Liver (tissue), 9 donors: Measurements from ENCODE around the gene ACCS. TPM values are rescaled to one million over a fixed set of nuclear protein-coding genes. Genes with fewer than 3 reads are reported as not detected.

ENCODE experiments used
- DNase-seq: peaks from one replicate; pipeline ENCODE4 v3.0.0-alpha.2; 2017; ENCODE audit warnings: low spot score
- H3K27ac ChIP-seq, 2 donors: one replicate each; pipeline ENCODE4 v1.7.0; 2013; ENCODE audit warnings: inconsistent platforms in 2 of 2, low read length in 2 of 2, control low read depth in 1 of 2, low read depth in 1 of 2, mild to moderate bottlenecking in 1 of 2
- H3K27me3 ChIP-seq, 4 donors: one replicate each; pipeline versions ENCODE4 v1.6.1 to v1.7.0; 2013; ENCODE audit warnings: low read length in 3 of 4, inconsistent platforms in 1 of 4, mild to moderate bottlenecking in 1 of 4, moderate library complexity in 1 of 4; ENCODE audit not compliant: control insufficient read depth in 4 of 4, insufficient read depth in 4 of 4
- H3K36me3 ChIP-seq, 4 donors: one replicate each; pipeline versions ENCODE4 v1.6.1 to v1.7.0; 2013; ENCODE audit warnings: low read length in 3 of 4, mild to moderate bottlenecking in 3 of 4, low read depth in 1 of 4, moderate library complexity in 1 of 4; ENCODE audit not compliant: control insufficient read depth in 4 of 4, insufficient read depth in 3 of 4
- H3K4me1 ChIP-seq, 4 donors: one replicate each; pipeline versions ENCODE4 v1.6.1 to v1.7.0; 2013; ENCODE audit warnings: low read length in 3 of 4, mild to moderate bottlenecking in 3 of 4, moderate library complexity in 1 of 4; ENCODE audit not compliant: control insufficient read depth in 4 of 4, insufficient read depth in 4 of 4
- H3K4me3 ChIP-seq, 3 donors: one replicate each; pipeline versions ENCODE4 v1.6.1 to v1.7.0; 2013; ENCODE audit warnings: low read length in 3 of 3, control low read depth in 1 of 3, low read depth in 1 of 3, mild to moderate bottlenecking in 1 of 3
- H3K9ac ChIP-seq, 2 donors: one replicate each; pipeline ENCODE4 v1.7.0; 2013; ENCODE audit warnings: low read length in 2 of 2, mild to moderate bottlenecking in 2 of 2, moderate library complexity in 2 of 2, control low read depth in 1 of 2, low read depth in 1 of 2
- H3K9me3 ChIP-seq, 4 donors: one replicate each; pipeline versions ENCODE4 v1.6.1 to v1.7.0; 2013; ENCODE audit warnings: low read length in 3 of 4; ENCODE audit not compliant: control insufficient read depth in 4 of 4
- ATF3 ChIP-seq: IDR thresholded peaks from 2 replicates; pipeline ENCODE4 v1.6.1; 2016; ENCODE audit warnings: antibody characterized with exemption
- CTCF ChIP-seq: fragments of 150-350 bp; IDR thresholded peaks from 2 replicates; pipeline ENCODE4 v1.5.1; 2017; ENCODE audit warnings: improper control_type of control experiment, low read depth, low read length; ENCODE audit not compliant: missing input control
- EGR1 ChIP-seq, 2 donors: IDR thresholded peaks; 2 replicates each; pipeline ENCODE4 v1.6.1; 2016 to 2018; ENCODE audit warnings: antibody characterized with exemption in 2 of 2, low read depth in 2 of 2
- FOXA1 ChIP-seq: IDR thresholded peaks from 2 replicates; pipeline ENCODE4 v1.6.1; 2016; ENCODE audit warnings: antibody characterized with exemption
- FOXA2 ChIP-seq: IDR thresholded peaks from 2 replicates; pipeline ENCODE4 v1.6.1; 2016; ENCODE audit warnings: antibody characterized with exemption
- GABPA ChIP-seq, 2 donors: IDR thresholded peaks in 1 of 2; conservative IDR thresholded peaks in 1 of 2; 2 replicates each; pipeline ENCODE4 v1.6.1; 2016; ENCODE audit warnings: antibody characterized with exemption in 2 of 2, mild to moderate bottlenecking in 1 of 2, moderate library complexity in 1 of 2
- HNF4A ChIP-seq, 2 donors: conservative IDR thresholded peaks; 2 replicates each; pipeline ENCODE4 v1.6.1; 2016; ENCODE audit warnings: antibody characterized with exemption in 2 of 2, mild to moderate bottlenecking in 2 of 2
- HNF4G ChIP-seq: IDR thresholded peaks from 2 replicates; pipeline ENCODE4 v1.6.1; 2016; ENCODE audit warnings: antibody characterized with exemption
- JUND ChIP-seq, 2 donors: IDR thresholded peaks; 2 replicates each; pipeline ENCODE4 v1.6.1; 2016; ENCODE audit warnings: antibody characterized with exemption in 2 of 2
- NR2F2 ChIP-seq: IDR thresholded peaks from 2 replicates; pipeline ENCODE4 v1.6.1; 2016; ENCODE audit warnings: antibody characterized with exemption
- RAD21 ChIP-seq, 2 donors: IDR thresholded peaks; 2 replicates each; pipeline ENCODE4 v1.6.1; 2016; ENCODE audit warnings: antibody characterized with exemption in 2 of 2, mild to moderate bottlenecking in 2 of 2
- RXRA ChIP-seq, 2 donors: IDR thresholded peaks; 2 replicates each; pipeline ENCODE4 v1.6.1; 2017 to 2018; ENCODE audit warnings: antibody characterized with exemption in 2 of 2, mild to moderate bottlenecking in 1 of 2
- SP1 ChIP-seq: IDR thresholded peaks from 2 replicates; pipeline ENCODE4 v1.6.1; 2018; ENCODE audit warnings: antibody characterized with exemption, mild to moderate bottlenecking
- TAF1 ChIP-seq: conservative IDR thresholded peaks from 2 replicates; pipeline ENCODE4 v1.6.1; 2016; ENCODE audit warnings: antibody characterized with exemption, mild to moderate bottlenecking
- YY1 ChIP-seq: IDR thresholded peaks from 2 replicates; pipeline ENCODE4 v1.6.1; 2016; ENCODE audit warnings: antibody characterized with exemption, mild to moderate bottlenecking
- WGBS: extraction: QIAGEN DNeasy Blood & Tissue Kit; methylation state at CpG from one replicate; pipeline ENCODE4 v1.1.7; 2013; 5-methylcytosine and 5-hydroxymethylcytosine counted together
- polyA plus RNA-seq, 2 donors: library from polyadenylated mRNA; stranded (reverse) in 1 of 2; unstranded in 1 of 2; fragments of 200-250 nt in 1 of 2; fragments of >200 nt in 1 of 2; fragmentation: Nextera tagmentation in 1 of 2; extraction: Ambion mirVana in 1 of 2; gene quantifications; one replicate each; pipeline versions ENCODE4 v1.2.1 to v1.2.3, GENCODE V29; 2013 to 2015
- total RNA-seq, 2 donors: library from RNA; depleted of rRNA; stranded (reverse); fragments of >200 nt; gene quantifications; one replicate each; pipeline ENCODE4 v1.2.3, GENCODE V29; 2014
- TF ChIP-seq, protein P1 (sequence below): IDR thresholded peaks from 2 replicates; pipeline ENCODE4 v1.6.1; 2016; ENCODE audit warnings: antibody characterized with exemption
- TF ChIP-seq, protein P2 (sequence below): IDR thresholded peaks from 2 replicates; pipeline ENCODE4 v1.6.1; 2016; ENCODE audit warnings: antibody characterized with exemption
- TF ChIP-seq, protein P3 (sequence below): IDR thresholded peaks from 2 replicates; pipeline ENCODE4 v1.6.1; 2016; ENCODE audit warnings: antibody characterized with exemption, mild to moderate bottlenecking
- donor health status: healthy.
- donor health status: healthy.
- donor health status: healthy.
- donor health status: healthy.
- donor health status: healthy.

ACCS gene
- total and polyA plus RNA-seq, 4 donors: 8.7 to 17.5 (median 10.9) TPM

GRCh38 chr11:44017443-44018126, 48.5 kb upstream of the ACCS start (continued):
- TF ChIP-seq ATF3 (no peak), JUND (IDR thresholded peaks at IDR 0.05) (peak in 1 of 2 donors; percentile 9)
- TF ChIP-seq, protein P1, sequence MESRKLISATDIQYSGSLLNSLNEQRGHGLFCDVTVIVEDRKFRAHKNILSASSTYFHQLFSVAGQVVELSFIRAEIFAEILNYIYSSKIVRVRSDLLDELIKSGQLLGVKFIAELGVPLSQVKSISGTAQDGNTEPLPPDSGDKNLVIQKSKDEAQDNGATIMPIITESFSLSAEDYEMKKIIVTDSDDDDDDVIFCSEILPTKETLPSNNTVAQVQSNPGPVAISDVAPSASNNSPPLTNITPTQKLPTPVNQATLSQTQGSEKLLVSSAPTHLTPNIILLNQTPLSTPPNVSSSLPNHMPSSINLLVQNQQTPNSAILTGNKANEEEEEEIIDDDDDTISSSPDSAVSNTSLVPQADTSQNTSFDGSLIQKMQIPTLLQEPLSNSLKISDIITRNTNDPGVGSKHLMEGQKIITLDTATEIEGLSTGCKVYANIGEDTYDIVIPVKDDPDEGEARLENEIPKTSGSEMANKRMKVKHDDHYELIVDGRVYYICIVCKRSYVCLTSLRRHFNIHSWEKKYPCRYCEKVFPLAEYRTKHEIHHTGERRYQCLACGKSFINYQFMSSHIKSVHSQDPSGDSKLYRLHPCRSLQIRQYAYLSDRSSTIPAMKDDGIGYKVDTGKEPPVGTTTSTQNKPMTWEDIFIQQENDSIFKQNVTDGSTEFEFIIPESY: no peak

- 18% methylated on average over 4 of the region's 4 CpGs for WGBS
Measured at GRCh38 chr11:44018127-44018521, 47.9 kb upstream of the ACCS start.

More at GRCh38 chr11:44018127-44018521, 47.9 kb upstream of the ACCS start:
- no peaks in the 10 kb centered on the region for H3K36me3 ChIP-seq
- H3K9me3 ChIP-seq: peaks cover 0 to 8% (median 4%) of the 10 kb centered on the region in 4 donors
- no peak overlapping the region for H3K9ac ChIP-seq
- peak; percentile 28 for DNase-seq
- TF ChIP-seq ATF3: no peak
- TF ChIP-seq GABPA (IDR thresholded peaks at IDR 0.05 in 1 of 2, conservative IDR thresholded peaks at IDR 0.05 in 1 of 2): no peak
- TF ChIP-seq HNF4G: no peak
- TF ChIP-seq CTCF: no peak
- TF ChIP-seq RXRA (IDR thresholded peaks at IDR 0.05): no peak
- TF ChIP-seq HNF4A (conservative IDR thresholded peaks at IDR 0.05): no peak
- no peak for TF ChIP-seq FOXA2
- TF ChIP-seq, protein P2, sequence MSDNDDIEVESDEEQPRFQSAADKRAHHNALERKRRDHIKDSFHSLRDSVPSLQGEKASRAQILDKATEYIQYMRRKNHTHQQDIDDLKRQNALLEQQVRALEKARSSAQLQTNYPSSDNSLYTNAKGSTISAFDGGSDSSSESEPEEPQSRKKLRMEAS: no peak
- no peak for TF ChIP-seq TAF1
- TF ChIP-seq, protein P1: no peak
- TF ChIP-seq SP1: no peak
- TF ChIP-seq RAD21 (IDR thresholded peaks at IDR 0.05): no peak
- no peak for TF ChIP-seq NR2F2
- no peak for TF ChIP-seq JUND (IDR thresholded peaks at IDR 0.05)
- TF ChIP-seq, protein P3, sequence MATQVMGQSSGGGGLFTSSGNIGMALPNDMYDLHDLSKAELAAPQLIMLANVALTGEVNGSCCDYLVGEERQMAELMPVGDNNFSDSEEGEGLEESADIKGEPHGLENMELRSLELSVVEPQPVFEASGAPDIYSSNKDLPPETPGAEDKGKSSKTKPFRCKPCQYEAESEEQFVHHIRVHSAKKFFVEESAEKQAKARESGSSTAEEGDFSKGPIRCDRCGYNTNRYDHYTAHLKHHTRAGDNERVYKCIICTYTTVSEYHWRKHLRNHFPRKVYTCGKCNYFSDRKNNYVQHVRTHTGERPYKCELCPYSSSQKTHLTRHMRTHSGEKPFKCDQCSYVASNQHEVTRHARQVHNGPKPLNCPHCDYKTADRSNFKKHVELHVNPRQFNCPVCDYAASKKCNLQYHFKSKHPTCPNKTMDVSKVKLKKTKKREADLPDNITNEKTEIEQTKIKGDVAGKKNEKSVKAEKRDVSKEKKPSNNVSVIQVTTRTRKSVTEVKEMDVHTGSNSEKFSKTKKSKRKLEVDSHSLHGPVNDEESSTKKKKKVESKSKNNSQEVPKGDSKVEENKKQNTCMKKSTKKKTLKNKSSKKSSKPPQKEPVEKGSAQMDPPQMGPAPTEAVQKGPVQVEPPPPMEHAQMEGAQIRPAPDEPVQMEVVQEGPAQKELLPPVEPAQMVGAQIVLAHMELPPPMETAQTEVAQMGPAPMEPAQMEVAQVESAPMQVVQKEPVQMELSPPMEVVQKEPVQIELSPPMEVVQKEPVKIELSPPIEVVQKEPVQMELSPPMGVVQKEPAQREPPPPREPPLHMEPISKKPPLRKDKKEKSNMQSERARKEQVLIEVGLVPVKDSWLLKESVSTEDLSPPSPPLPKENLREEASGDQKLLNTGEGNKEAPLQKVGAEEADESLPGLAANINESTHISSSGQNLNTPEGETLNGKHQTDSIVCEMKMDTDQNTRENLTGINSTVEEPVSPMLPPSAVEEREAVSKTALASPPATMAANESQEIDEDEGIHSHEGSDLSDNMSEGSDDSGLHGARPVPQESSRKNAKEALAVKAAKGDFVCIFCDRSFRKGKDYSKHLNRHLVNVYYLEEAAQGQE: no peak
- TF ChIP-seq FOXA1: no peak
- TF ChIP-seq YY1: no peak
- TF ChIP-seq EGR1 (IDR thresholded peaks at IDR 0.05; ENCODE audit: low read depth in 2 of 2): no peak
- H3K4me3 ChIP-seq: no peak overlapping the region
- no peaks in the 10 kb centered on the region for H3K27me3 ChIP-seq
- no peak overlapping the region for H3K27ac ChIP-seq
- peaks cover 0 to 4% (median 0%) of the 10 kb centered on the region in 4 donors for H3K4me1 ChIP-seq
